Rectal smooth muscle tissue (tissue), 1 donor: ENCODE data around the gene STX1B.
A peak's percentile ranks its signal among the peaks of the same experiment; 100 is the strongest.

Experiments
- H3K27ac ChIP-seq: one replicate; pipeline ENCODE4 v1.7.0; 2013; ENCODE audit warnings: low read depth, low read length, inconsistent platforms
- H3K27me3 ChIP-seq: one replicate; pipeline ENCODE4 v1.7.0; 2013; ENCODE audit warnings: low read length; ENCODE audit not compliant: control insufficient read depth, insufficient read depth
- H3K36me3 ChIP-seq: one replicate; pipeline ENCODE4 v1.7.0; 2013; ENCODE audit warnings: low read length; ENCODE audit not compliant: control insufficient read depth, insufficient read depth
- H3K4me1 ChIP-seq: one replicate; pipeline ENCODE4 v1.7.0; 2013; ENCODE audit warnings: low read length; ENCODE audit not compliant: control insufficient read depth, insufficient read depth
- H3K4me3 ChIP-seq: one replicate; pipeline ENCODE4 v1.7.0; 2013; ENCODE audit warnings: low read length
- H3K9ac ChIP-seq: one replicate; pipeline ENCODE4 v1.7.0; 2013; ENCODE audit warnings: low read length

STX1B gene

GRCh38 chr16:30987581-30988190, 22.8 kb downstream of the STX1B start:
- H3K27me3 ChIP-seq, result no peaks in the 10 kb centered on the region
- peaks cover 5% of the 10 kb centered on the region for H3K4me1 ChIP-seq
- H3K9ac ChIP-seq, result no peak overlapping the region
- H3K4me3 ChIP-seq, result no peak overlapping the region
- H3K27ac ChIP-seq, result no peak overlapping the region
- no peaks in the 10 kb centered on the region for H3K36me3 ChIP-seq

DNA sequence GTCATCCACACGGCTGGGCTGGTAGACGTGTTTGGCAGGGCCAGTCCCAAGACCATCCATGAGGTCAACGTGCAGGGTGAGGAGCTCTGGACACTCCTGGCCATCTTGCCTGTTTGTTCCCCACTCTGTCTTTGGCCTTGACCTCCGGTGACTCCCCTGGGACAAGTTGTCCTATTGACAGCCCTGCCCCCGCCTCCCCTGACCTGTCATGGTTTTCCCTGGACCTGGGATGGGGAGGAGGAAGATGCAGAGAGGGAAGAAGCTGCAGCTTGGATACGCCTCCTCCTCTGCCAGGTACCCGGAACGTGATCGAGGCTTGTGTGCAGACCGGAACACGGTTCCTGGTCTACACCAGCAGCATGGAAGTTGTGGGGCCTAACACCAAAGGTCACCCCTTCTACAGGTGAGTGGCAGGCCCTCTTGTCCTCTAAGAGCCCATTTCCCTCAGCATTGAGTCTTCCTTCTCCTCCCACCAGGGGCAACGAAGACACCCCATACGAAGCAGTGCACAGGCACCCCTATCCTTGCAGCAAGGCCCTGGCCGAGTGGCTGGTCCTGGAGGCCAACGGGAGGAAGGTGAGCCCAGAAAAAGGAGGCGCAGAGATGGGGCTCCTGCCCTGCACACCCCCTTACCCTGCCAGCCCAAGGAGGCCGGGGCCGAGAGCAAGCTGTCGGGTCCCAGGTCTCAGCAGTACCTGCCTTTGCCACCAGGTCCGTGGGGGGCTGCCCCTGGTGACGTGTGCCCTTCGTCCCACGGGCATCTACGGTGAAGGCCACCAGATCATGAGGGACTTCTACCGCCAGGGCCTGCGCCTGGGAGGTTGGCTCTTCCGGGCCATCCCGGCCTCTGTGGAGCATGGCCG, 24.1 kb downstream of the STX1B start:
- no peak overlapping the region for H3K27ac ChIP-seq

GRCh38 chr16:30985401-30986128, 24.9 kb downstream of the STX1B start:
- Histone ChIP-seq H3K4me1 (peaks cover 5% of the 10 kb centered on the region), H3K36me3 (peaks cover 5% of the 10 kb centered on the region), H3K27me3 (no peaks in the 10 kb centered on the region), H3K4me3 (peak overlapping the region; percentile 78), H3K9ac (peak overlapping the region; percentile 60), H3K27ac (peak overlapping the region; percentile 47)

More for the DNA sequence above, 24.1 kb downstream of the STX1B start:
- Histone ChIP-seq H3K4me1 (peaks cover 5% of the 10 kb centered on the region), H3K36me3 (peaks cover 5% of the 10 kb centered on the region), H3K27me3 (no peaks in the 10 kb centered on the region), H3K4me3 (no peak overlapping the region), H3K9ac (no peak overlapping the region)

GRCh38 chr16:30984669-30985400, 25.6 kb downstream of the STX1B start, which contains the start of gene HSD3B7:
TSS of gene HSD3B7 (plus strand) at chr16:30985207. CDS start at chr16:30985659, 452 bp downstream.
- no peaks in the 10 kb centered on the region for H3K27me3 ChIP-seq
- peaks cover 5% of the 10 kb centered on the region for H3K4me1 ChIP-seq
- H3K36me3 ChIP-seq, result peaks cover 10% of the 10 kb centered on the region
- H3K9ac ChIP-seq, result peak within 1 kb of the TSS; percentile 60
- H3K27ac ChIP-seq, result peak within 1 kb of the TSS; percentile 47
- H3K4me3 ChIP-seq, result peak within 1 kb of the TSS; percentile 78

DNA sequence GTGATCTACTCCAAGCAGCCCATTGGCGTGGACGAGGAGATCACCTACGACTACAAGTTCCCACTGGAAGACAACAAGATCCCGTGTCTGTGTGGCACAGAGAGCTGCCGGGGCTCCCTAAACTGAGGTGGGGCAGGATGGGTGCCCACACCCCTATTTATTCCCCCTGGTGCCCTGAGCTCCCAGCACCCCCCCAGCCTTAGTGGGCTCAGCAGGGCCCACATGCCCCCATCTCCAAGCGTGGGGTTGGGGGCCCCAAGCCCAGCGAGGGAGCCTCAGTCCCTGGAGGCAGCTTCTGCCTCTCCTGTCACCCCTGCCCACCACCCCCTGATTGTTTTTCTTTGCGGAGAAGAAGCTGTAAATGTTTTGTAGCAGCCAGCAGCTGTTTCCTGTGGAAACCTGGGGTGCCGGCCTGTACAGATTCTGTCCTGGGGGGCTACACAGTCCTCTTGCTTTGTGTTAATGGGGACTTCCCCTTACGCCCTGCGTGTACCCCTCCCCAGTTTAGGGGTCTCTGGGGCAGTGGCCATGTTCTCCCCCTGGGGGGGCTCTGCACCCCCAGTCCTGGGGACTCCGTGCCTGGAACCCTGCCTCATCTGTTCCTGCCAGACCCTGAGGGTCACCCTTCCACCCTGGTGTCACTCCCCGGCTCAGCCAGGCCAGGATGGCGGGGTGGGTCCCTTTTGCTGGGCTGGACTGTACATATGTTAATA, 26.4 kb downstream of the STX1B start:
- no peak overlapping the region for H3K9ac ChIP-seq
- H3K36me3 ChIP-seq, result peaks cover 10% of the 10 kb centered on the region
- H3K27ac ChIP-seq, result no peak overlapping the region
- no peaks in the 10 kb centered on the region for H3K27me3 ChIP-seq
- H3K4me1 ChIP-seq, result peaks cover 5% of the 10 kb centered on the region
- no peak overlapping the region for H3K4me3 ChIP-seq

GRCh38 chr16:30983289-30983889, 27.0 kb downstream of the STX1B start:
- Histone ChIP-seq H3K4me1 (peaks cover 5% of the 10 kb centered on the region), H3K27ac (no peak overlapping the region), H3K36me3 (peaks cover 15% of the 10 kb centered on the region), H3K4me3 (no peak overlapping the region), H3K27me3 (no peaks in the 10 kb centered on the region), H3K9ac (no peak overlapping the region)

GRCh38 chr16:30982548-30983288, 27.7 kb downstream of the STX1B start:
- Histone ChIP-seq H3K27me3 (no peaks in the 10 kb centered on the region), H3K9ac (no peak overlapping the region), H3K36me3 (peaks cover 15% of the 10 kb centered on the region), H3K4me3 (no peak overlapping the region), H3K27ac (no peak overlapping the region), H3K4me1 (peaks cover 5% of the 10 kb centered on the region)

GRCh38 chr16:30980959-30981358, 29.5 kb downstream of the STX1B start:
- Histone ChIP-seq H3K9ac (no peak overlapping the region), H3K27me3 (no peaks in the 10 kb centered on the region), H3K4me3 (no peak overlapping the region), H3K36me3 (peaks cover 29% of the 10 kb centered on the region), H3K4me1 (peaks cover 5% of the 10 kb centered on the region), H3K27ac (no peak overlapping the region)

GRCh38 chr16:30980434-30980833, 30.0 kb downstream of the STX1B start:
- H3K27me3 ChIP-seq, result no peaks in the 10 kb centered on the region
- no peak overlapping the region for H3K4me3 ChIP-seq
- H3K4me1 ChIP-seq, result peaks cover under 1% of the 10 kb centered on the region
- no peak overlapping the region for H3K9ac ChIP-seq
- H3K36me3 ChIP-seq, result peaks cover 33% of the 10 kb centered on the region
- no peak overlapping the region for H3K27ac ChIP-seq

DNA sequence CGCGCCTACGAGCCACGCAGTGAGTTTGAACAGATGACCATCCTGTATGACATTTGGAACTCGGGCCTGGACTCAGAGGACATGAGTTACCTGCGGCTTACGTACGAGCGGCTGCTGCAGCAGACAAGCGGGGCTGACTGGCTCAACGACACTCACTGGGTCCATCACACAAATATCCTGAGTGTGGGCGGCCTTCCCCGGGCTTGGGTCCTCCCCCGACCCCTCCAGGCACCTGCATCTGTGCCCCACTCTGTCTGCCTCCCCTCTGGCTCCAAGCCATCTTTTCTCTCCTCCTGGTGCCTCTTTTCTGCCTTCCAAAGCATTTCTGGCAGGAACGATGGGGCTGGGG, 30.4 kb downstream of the STX1B start:
- peaks cover 33% of the 10 kb centered on the region for H3K36me3 ChIP-seq
- H3K27me3 ChIP-seq, result no peaks in the 10 kb centered on the region
- no peak overlapping the region for H3K9ac ChIP-seq
- no peaks in the 10 kb centered on the region for H3K4me1 ChIP-seq
- H3K27ac ChIP-seq, result no peak overlapping the region
- no peak overlapping the region for H3K4me3 ChIP-seq
